Neural cell (in vitro differentiated cells): ENCODE data around the gene IYD.

Experiments
- CTCF ChIP-seq: fragments of 450-650 bp; IDR thresholded peaks from 2 replicates; pipeline ENCODE4 v1.5.1; 2014; ENCODE audit warnings: antibody characterized with exemption, mild to moderate bottlenecking, moderate library complexity; ENCODE audit not compliant: poor library complexity, severe bottlenecking
- EP300 ChIP-seq: fragments of 450-650 bp; conservative IDR thresholded peaks from 2 replicates; pipeline ENCODE4 v1.6.1; 2014; ENCODE audit warnings: antibody characterized with exemption, mild to moderate bottlenecking, moderate library complexity; ENCODE audit not compliant: poor library complexity, severe bottlenecking
- EZH2 ChIP-seq: fragments of 200-600, 300-800 bp; shearing (Covaris generic), sonication (generic); IDR thresholded peaks from 2 replicates; pipeline ENCODE4 v1.6.1; 2014; ENCODE audit warnings: antibody characterized with exemption, low read length, borderline replicate concordance, mild to moderate bottlenecking; ENCODE audit not compliant: insufficient read depth, poor library complexity, severe bottlenecking
- MXI1 ChIP-seq: fragments of 450-650 bp; conservative IDR thresholded peaks from 2 replicates; pipeline ENCODE4 v1.6.1; 2014; ENCODE audit warnings: antibody characterized with exemption, mild to moderate bottlenecking; ENCODE audit not compliant: poor library complexity, severe bottlenecking
- POLR2AphosphoS5 ChIP-seq: IDR thresholded peaks from 2 replicates; pipeline ENCODE4 v1.6.1; 2012
- RAD21 ChIP-seq: fragments of 450-650 bp; conservative IDR thresholded peaks from 2 replicates; pipeline ENCODE4 v1.6.1; 2014; ENCODE audit warnings: antibody characterized with exemption, mild to moderate bottlenecking, moderate library complexity
- SMC3 ChIP-seq: fragments of 450-650 bp; conservative IDR thresholded peaks from 2 replicates; pipeline ENCODE4 v1.6.1; 2014; ENCODE audit warnings: antibody characterized with exemption, mild to moderate bottlenecking, moderate library complexity; ENCODE audit not compliant: poor library complexity
- TAF1 ChIP-seq: IDR thresholded peaks from 2 replicates; pipeline ENCODE4 v1.6.1; 2012; ENCODE audit warnings: low read depth
- TF ChIP-seq, protein P1 (sequence below): IDR thresholded peaks from 2 replicates; pipeline ENCODE4 v1.6.1; 2012; ENCODE audit warnings: borderline replicate concordance

DNA sequence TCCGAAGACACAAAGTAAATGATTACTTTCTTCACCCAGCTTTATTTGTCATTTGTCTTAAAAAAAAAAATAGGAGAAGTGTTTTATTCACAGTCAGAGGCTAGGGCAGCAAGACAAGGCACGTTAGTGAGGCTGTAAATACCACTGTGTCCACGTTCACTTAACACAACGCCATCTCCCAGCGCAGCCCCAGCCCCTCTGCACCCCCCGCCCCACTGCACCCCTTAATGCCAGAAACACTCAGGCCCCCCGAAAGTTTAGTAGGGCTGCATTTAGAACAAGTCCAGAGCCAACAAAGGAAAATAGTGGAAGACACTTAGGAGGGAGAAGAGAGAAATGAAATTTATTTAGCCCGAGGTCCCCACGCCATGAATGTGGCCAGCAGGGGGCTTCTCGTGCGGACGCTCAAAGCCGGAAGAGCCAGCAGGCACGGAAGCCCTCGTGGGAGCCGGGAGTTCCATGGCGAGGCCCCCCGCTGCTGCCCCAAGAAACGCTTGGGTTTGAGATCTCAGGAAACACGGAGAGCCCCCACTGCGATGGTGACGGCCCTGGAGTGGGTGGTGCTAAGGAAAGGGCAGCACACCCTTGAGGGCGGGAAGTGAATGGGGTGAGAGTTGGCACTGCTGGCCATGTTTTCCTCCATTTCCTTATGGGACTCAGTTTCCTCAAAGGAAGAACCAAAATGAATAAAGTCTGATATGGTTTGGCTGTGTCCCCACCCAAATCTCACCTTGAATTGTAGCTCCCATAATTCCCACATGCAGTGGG, 50.2 kb downstream of the IYD start:
- TF ChIP-seq CTCF (peak; percentile 35), POLR2AphosphoS5 (no peak), EZH2 (no peak), EP300 (no peak), SMC3 (no peak), RAD21 (no peak), MXI1 (no peak), TAF1 (no peak)
- TF ChIP-seq, protein P1, sequence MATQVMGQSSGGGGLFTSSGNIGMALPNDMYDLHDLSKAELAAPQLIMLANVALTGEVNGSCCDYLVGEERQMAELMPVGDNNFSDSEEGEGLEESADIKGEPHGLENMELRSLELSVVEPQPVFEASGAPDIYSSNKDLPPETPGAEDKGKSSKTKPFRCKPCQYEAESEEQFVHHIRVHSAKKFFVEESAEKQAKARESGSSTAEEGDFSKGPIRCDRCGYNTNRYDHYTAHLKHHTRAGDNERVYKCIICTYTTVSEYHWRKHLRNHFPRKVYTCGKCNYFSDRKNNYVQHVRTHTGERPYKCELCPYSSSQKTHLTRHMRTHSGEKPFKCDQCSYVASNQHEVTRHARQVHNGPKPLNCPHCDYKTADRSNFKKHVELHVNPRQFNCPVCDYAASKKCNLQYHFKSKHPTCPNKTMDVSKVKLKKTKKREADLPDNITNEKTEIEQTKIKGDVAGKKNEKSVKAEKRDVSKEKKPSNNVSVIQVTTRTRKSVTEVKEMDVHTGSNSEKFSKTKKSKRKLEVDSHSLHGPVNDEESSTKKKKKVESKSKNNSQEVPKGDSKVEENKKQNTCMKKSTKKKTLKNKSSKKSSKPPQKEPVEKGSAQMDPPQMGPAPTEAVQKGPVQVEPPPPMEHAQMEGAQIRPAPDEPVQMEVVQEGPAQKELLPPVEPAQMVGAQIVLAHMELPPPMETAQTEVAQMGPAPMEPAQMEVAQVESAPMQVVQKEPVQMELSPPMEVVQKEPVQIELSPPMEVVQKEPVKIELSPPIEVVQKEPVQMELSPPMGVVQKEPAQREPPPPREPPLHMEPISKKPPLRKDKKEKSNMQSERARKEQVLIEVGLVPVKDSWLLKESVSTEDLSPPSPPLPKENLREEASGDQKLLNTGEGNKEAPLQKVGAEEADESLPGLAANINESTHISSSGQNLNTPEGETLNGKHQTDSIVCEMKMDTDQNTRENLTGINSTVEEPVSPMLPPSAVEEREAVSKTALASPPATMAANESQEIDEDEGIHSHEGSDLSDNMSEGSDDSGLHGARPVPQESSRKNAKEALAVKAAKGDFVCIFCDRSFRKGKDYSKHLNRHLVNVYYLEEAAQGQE: no peak
